OCI-LY1 (cell line): Measurements from ENCODE around the gene SYCE3.

ENCODE experiments used
- H2AFZ ChIP-seq: fragments of 200-600 bp; sonication (generic), shearing (Covaris generic); 2 replicates; pipeline ENCODE4 v1.6.0; 2014; ENCODE audit warnings: antibody characterized with exemption, mild to moderate bottlenecking, low read length
- H3F3A ChIP-seq: fragments of 200-600 bp; sonication (generic), shearing (Covaris generic); 2 replicates; pipeline ENCODE4 v1.6.0; 2014; ENCODE audit warnings: mild to moderate bottlenecking, antibody characterized with exemption, low read length, moderate library complexity; ENCODE audit not compliant: insufficient read depth
- H3K27ac ChIP-seq: fragments of 200-600 bp; sonication (generic); 2 replicates; pipeline ENCODE4 v1.5.1; 2014; ENCODE audit warnings: low read length, mixed run types, mild to moderate bottlenecking, low read depth; ENCODE audit not compliant: poor library complexity, severe bottlenecking
- H3K27me3 ChIP-seq: fragments of 200-600 bp; sonication (generic); 2 replicates; pipeline ENCODE4 v1.6.0; 2014; ENCODE audit warnings: antibody characterized with exemption, mild to moderate bottlenecking, low read length, moderate library complexity; ENCODE audit not compliant: insufficient read depth
- H3K36me3 ChIP-seq: fragments of 200-600 bp; sonication (generic); 2 replicates; pipeline ENCODE4 v1.6.1; 2014; ENCODE audit warnings: mild to moderate bottlenecking, antibody characterized with exemption, low read length, moderate library complexity, mixed read lengths; ENCODE audit not compliant: insufficient read depth
- H3K4me1 ChIP-seq: fragments of 200-600 bp; sonication (generic); 2 replicates; pipeline ENCODE4 v1.5.1; 2014; ENCODE audit warnings: mild to moderate bottlenecking, low read length, moderate library complexity; ENCODE audit not compliant: insufficient read depth, severe bottlenecking
- H3K4me2 ChIP-seq: fragments of 200-600 bp; sonication (generic), shearing (Covaris generic); 2 replicates; pipeline ENCODE4 v1.6.1; 2014; ENCODE audit warnings: low read length
- H3K4me3 ChIP-seq: fragments of 200-600 bp; sonication (generic); 2 replicates; pipeline ENCODE4 v1.5.1; 2014; ENCODE audit warnings: low read length, low read depth, mild to moderate bottlenecking, mixed read lengths; ENCODE audit not compliant: poor library complexity, severe bottlenecking
- H3K79me2 ChIP-seq: fragments of 200-600 bp; shearing (Covaris generic); 2 replicates; pipeline ENCODE4 v1.6.1; 2016; ENCODE audit warnings: mixed run types, low read length, mixed read lengths; ENCODE audit not compliant: insufficient read depth
- H3K9ac ChIP-seq: fragments of 200-600 bp; sonication (generic), shearing (Covaris generic); 2 replicates; pipeline ENCODE4 v1.6.1; 2014; ENCODE audit warnings: mild to moderate bottlenecking, low read length, mixed read lengths
- H3K9me2 ChIP-seq: fragments of 200-600 bp; sonication (generic), shearing (Covaris generic); 2 replicates; pipeline ENCODE4 v1.6.1; 2014; ENCODE audit warnings: low read depth, mild to moderate bottlenecking, low read length, mixed read lengths
- H3K9me3 ChIP-seq: fragments of 200-600 bp; shearing (Covaris generic); 2 replicates; pipeline ENCODE4 v1.6.1; 2014; ENCODE audit warnings: low read length, mixed read lengths
- H4K20me1 ChIP-seq: fragments of 200-600 bp; sonication (generic), shearing (Covaris generic); 2 replicates; pipeline ENCODE4 v1.6.0; 2016; ENCODE audit warnings: mild to moderate bottlenecking, low read length; ENCODE audit not compliant: insufficient read depth
- EZH2 ChIP-seq: fragments of 200-600 bp; sonication (generic), shearing (Covaris generic); IDR thresholded peaks from 2 replicates; pipeline ENCODE4 v1.8.0; 2017; ENCODE audit warnings: borderline replicate concordance, mixed run types, mild to moderate bottlenecking, antibody characterized with exemption, low read length, moderate library complexity, mixed read lengths
- TF ChIP-seq, protein P1 (sequence below): fragments of 200-600 bp; sonication (generic), shearing (Covaris generic); IDR thresholded peaks from 2 replicates; pipeline ENCODE4 v1.5.1; 2017; ENCODE audit warnings: mild to moderate bottlenecking, antibody characterized with exemption, low read length, moderate library complexity, mixed read lengths

Gene SYCE3

DNA sequence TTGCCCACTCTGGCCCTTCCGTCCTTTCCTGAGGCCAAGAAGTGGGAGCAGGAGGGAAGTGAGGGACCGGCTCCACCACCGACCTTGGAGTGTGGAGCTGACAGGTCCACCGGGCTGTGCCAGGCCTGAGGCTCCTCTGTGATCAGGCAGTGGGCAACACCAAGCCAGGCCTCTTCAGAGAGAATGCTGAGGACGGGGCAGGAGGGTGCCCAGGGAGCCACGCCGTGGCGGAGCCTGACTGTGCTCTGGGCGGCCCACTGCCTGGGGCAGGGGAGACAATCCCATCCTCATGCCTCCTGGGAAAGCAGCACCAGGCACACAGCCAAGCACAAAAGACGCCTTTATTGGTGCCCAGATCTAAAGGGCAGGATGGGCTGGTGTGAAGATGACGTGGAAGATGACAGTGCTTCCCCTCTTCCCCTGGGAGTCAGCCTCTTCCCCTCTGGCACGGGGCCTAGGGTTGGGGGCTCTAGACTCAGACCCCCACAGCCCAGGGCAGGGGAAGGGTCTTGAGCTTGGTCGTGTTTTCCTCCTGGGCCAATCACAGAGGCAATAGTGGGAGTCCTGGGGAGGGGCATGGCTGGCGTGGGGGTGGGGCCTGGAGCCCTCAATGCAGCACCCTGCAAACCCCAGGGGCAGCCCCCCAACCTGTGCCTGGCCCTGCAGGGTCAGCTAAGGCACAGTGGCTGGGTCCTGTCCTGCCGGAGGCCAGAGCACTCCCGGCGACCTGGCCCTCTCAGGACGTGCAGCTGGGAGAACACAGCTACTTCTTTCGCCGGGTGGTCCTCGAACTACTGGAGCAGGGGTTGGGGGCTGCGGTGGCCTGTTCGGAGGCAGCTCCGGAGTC, 59.9 kb downstream of the SYCE3 start:
- no peak for TF ChIP-seq EZH2
- TF ChIP-seq, protein P1, sequence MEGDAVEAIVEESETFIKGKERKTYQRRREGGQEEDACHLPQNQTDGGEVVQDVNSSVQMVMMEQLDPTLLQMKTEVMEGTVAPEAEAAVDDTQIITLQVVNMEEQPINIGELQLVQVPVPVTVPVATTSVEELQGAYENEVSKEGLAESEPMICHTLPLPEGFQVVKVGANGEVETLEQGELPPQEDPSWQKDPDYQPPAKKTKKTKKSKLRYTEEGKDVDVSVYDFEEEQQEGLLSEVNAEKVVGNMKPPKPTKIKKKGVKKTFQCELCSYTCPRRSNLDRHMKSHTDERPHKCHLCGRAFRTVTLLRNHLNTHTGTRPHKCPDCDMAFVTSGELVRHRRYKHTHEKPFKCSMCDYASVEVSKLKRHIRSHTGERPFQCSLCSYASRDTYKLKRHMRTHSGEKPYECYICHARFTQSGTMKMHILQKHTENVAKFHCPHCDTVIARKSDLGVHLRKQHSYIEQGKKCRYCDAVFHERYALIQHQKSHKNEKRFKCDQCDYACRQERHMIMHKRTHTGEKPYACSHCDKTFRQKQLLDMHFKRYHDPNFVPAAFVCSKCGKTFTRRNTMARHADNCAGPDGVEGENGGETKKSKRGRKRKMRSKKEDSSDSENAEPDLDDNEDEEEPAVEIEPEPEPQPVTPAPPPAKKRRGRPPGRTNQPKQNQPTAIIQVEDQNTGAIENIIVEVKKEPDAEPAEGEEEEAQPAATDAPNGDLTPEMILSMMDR = no peak
- no peak overlapping the region for H3K9ac ChIP-seq
- no peaks in the 10 kb centered on the region for H3F3A ChIP-seq
- peaks cover 18% of the 10 kb centered on the region for H3K4me1 ChIP-seq
- H2AFZ ChIP-seq = no peak overlapping the region
- H3K27me3 ChIP-seq = no peaks in the 10 kb centered on the region
- no peaks in the 10 kb centered on the region for H3K79me2 ChIP-seq
- H3K4me2 ChIP-seq = no peak overlapping the region
- H3K4me3 ChIP-seq = no peak overlapping the region
- H3K27ac ChIP-seq = no peak overlapping the region
- H4K20me1 ChIP-seq = no peaks in the 10 kb centered on the region
- H3K9me3 ChIP-seq = no peaks in the 10 kb centered on the region
- peaks cover 15% of the 10 kb centered on the region for H3K36me3 ChIP-seq
- no peaks in the 10 kb centered on the region for H3K9me2 ChIP-seq

DNA sequence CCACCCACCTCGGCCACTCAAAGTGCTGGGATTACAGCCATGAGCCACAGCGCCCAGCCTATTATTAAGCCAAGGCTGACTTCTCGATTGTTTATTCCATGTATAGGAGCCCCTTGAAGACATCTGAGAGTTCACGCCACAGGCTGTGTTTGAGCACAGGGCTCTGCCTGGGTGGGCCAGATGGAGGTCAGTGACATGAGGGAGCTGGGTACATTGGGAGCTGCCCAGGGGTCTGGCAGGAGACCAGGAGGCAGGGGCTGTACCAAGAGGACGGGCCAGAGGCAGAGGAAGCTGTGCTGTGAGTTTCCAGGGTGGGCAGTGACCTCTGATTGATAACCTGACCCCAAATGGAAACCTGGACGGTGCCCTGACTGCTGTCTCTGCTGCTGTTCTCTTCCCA, 60.6 kb downstream of the SYCE3 start:
- H3K4me3 ChIP-seq = no peak overlapping the region
- H3K36me3 ChIP-seq = peaks cover 15% of the 10 kb centered on the region
- H3F3A ChIP-seq = no peaks in the 10 kb centered on the region
- H3K4me2 ChIP-seq = no peak overlapping the region
- no peaks in the 10 kb centered on the region for H3K79me2 ChIP-seq
- no peak for TF ChIP-seq EZH2
- TF ChIP-seq, protein P1 = no peak
- H2AFZ ChIP-seq = no peak overlapping the region
- peaks cover 21% of the 10 kb centered on the region for H3K4me1 ChIP-seq
- no peaks in the 10 kb centered on the region for H4K20me1 ChIP-seq
- no peak overlapping the region for H3K27ac ChIP-seq
- H3K9ac ChIP-seq = no peak overlapping the region
- no peaks in the 10 kb centered on the region for H3K9me2 ChIP-seq
- H3K9me3 ChIP-seq = no peaks in the 10 kb centered on the region
- H3K27me3 ChIP-seq = no peaks in the 10 kb centered on the region
